Fibroblast of mammary gland (primary cell): ENCODE data around the gene SOX9.

Source experiments
- DNase-seq: peaks from one replicate; pipeline ENCODE4 v3.0.0-alpha.2; 2010; ENCODE audit warnings: low read depth
- H3K4me3 ChIP-seq: 2 replicates; pipeline ENCODE4 v1.5.1; 2011; ENCODE audit warnings: low read depth, mild to moderate bottlenecking, low read length, moderate library complexity; ENCODE audit not compliant: control insufficient read depth
- CTCF ChIP-seq: conservative IDR thresholded peaks from 2 replicates; pipeline ENCODE4 v1.5.1; 2011; ENCODE audit warnings: low read depth, low read length, inconsistent platforms; ENCODE audit not compliant: control insufficient read depth, insufficient read depth

Gene SOX9

GRCh38 chr17:72158895-72159885 lies 38.4 kb downstream of the SOX9 start:
- no peak overlapping the region for H3K4me3 ChIP-seq
- DNase-seq: no peak
- no peak for TF ChIP-seq CTCF

GRCh38 chr17:72162569-72162968 lies 41.7 kb downstream of the SOX9 start:
- H3K4me3 ChIP-seq: no peak overlapping the region
- no peak for DNase-seq
- no peak for TF ChIP-seq CTCF

GRCh38 chr17:72163474-72163873 lies 42.7 kb downstream of the SOX9 start:
- no peak for DNase-seq
- H3K4me3 ChIP-seq: no peak overlapping the region
- TF ChIP-seq CTCF: no peak

GRCh38 chr17:72164158-72164739 lies 43.4 kb downstream of the SOX9 start:
- peak; percentile 36 for DNase-seq
- no peak for TF ChIP-seq CTCF
- no peak overlapping the region for H3K4me3 ChIP-seq

GRCh38 chr17:72165192-72165866 lies 44.5 kb downstream of the SOX9 start:
- TF ChIP-seq CTCF: no peak
- DNase-seq: no peak
- no peak overlapping the region for H3K4me3 ChIP-seq

- no peak overlapping the region for H3K4me3 ChIP-seq
- DNase-seq: no peak
- TF ChIP-seq CTCF: no peak
Measured at GRCh38 chr17:72165867-72166439, 45.1 kb downstream of the SOX9 start.
